SJSA1 (cell line): ENCODE measurements around the gene TNS1. TPM values are rescaled to one million over a fixed set of nuclear protein-coding genes. Genes with fewer than 3 reads are reported as not detected.

Experiments used
- DNase-seq, 2 experiments: peaks; one replicate each; pipeline ENCODE4 v3.0.0-alpha.2; 2015 to 2020; ENCODE audit warnings: low spot score in 2 of 2, low read depth in 1 of 2
- H3K27ac ChIP-seq: fragments of 250-450 bp; sonication (Bioruptor Pico); 2 replicates; pipeline ENCODE4 v1.5.1; 2020; ENCODE audit warnings: mild to moderate bottlenecking, moderate library complexity
- H3K27me3 ChIP-seq: fragments of 250-450 bp; sonication (Bioruptor Pico); replicated peaks from 2 replicates; pipeline ENCODE4 v1.5.1; 2020; ENCODE audit warnings: mild to moderate bottlenecking, moderate library complexity
- H3K36me3 ChIP-seq: fragments of 250-450 bp; sonication (Bioruptor Pico); 2 replicates; pipeline ENCODE4 v1.5.1; 2020; ENCODE audit warnings: mild to moderate bottlenecking
- H3K4me1 ChIP-seq: fragments of 250-450 bp; sonication (Bioruptor Pico); replicated peaks from 2 replicates; pipeline ENCODE4 v1.6.1; 2021; ENCODE audit warnings: mild to moderate bottlenecking
- H3K4me3 ChIP-seq: fragments of 250-450 bp; sonication (Bioruptor Pico); 2 replicates; pipeline ENCODE4 v1.5.1; 2020; ENCODE audit warnings: mild to moderate bottlenecking
- H3K9me3 ChIP-seq: fragments of 250-450 bp; sonication (Bioruptor Pico); replicated peaks from 2 replicates; pipeline ENCODE4 v1.5.1; 2020; ENCODE audit warnings: mild to moderate bottlenecking
- total RNA-seq: library from RNA; depleted of rRNA; stranded (reverse); fragments of >200 nt; shearing (Covaris generic); gene quantifications from 2 replicates; pipeline ENCODE4 v1.2.3, GENCODE V29; 2014

TNS1 gene
- total RNA-seq, 1 experiment from 2014 or later = 9.8 TPM

DNA sequence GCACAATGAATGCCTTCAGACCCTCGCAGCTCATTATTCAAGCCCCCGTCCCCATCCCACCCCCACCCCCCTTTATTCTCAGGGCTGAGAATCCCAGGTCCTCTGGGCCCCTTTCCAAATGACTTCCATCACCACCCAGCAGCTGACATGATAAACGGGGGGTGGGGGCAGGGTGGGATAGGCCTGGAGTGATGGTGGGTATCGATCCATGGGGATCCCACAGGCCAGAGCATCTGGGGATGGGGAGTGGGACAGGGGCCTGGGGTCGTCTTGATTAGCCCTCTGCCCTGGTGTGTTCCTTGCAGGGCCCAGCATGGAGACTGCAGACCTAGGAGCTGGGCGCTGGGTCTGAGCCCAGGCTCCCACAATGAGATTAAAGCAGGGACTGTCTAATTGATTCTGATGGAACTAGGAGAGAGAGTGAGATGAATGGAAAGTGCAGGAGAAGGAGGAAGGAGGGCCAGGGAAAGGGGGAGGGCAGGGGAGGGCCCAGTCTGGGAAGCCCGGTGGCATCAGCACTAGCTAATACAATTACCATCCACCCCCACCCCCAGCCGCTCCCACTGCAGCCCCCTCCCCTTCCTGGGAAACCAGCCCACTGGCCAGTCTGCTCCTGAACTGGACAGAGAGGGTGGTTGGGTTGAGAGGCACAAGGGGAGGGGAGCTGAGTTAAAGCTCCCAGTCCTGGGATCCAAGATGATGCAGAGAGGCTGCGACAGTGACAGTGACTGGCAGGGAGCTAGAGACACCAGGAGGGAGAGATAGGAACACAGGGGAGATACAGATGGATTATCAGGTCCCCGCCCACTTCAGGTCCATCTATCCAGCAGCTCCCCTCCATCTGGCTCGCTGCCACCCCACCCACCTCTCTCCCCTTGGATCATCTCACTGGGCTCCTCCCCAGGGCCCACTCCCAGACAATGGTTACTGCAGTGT, 13.1 kb upstream of the TNS1 start:
- Histone ChIP-seq H3K27me3 (no peaks in the 10 kb centered on the region), H3K4me1 (peaks cover under 1% of the 10 kb centered on the region; the same call in 1 of the 2 replicates), H3K9me3 (no peaks in the 10 kb centered on the region), H3K4me3 (no peak overlapping the region), H3K27ac (no peak overlapping the region), H3K36me3 (no peaks in the 10 kb centered on the region)
- DNase-seq = no peak

DNA sequence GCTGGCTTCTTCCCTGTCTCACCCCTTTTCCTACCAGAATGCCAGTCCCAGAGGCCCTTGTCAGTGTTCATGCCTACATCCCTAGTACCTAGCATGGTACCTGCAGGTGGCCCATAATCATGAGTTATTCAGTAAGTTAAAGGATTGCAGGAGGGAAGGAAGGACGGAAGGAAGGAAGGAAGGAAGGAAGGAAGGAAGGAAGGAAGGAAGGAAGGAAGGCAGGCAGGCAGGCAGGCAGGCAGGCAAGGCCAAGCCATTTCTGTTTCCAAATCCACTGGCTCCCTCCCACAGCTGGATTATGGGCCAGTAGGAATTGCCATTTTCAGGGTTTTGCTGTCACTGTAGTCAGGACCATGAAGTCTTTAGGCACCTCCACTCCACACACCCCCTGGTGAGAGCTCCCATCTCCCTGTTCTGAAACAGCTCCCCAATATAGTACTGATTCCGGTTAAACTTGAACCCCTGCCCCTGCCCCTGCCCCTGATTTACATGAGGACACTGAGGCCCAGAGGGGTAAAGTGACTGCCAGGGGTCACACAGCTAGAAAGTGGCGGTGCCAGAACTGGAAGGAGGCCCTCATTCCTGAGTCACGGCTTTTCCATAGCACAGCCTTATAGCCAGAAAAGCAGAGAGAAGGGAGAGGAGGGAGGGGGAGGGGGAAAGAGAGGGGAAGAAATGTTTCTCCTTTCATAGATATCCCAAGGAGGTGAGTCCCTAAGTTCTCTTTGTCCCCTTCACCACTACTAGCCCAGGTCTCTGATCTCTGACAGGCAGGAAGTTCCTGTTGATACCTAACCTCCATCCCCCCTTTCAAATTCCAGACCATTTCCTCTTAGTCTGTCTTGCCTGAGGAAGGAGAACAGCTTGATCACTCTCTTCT, 12.2 kb upstream of the TNS1 start:
- no peak overlapping the region for H3K4me3 ChIP-seq
- no peak for DNase-seq
- H3K27ac ChIP-seq = no peak overlapping the region
- no peaks in the 10 kb centered on the region; the same call in 1 of the 2 replicates for H3K27me3 ChIP-seq
- peaks cover 10% of the 10 kb centered on the region for H3K4me1 ChIP-seq
- no peaks in the 10 kb centered on the region for H3K36me3 ChIP-seq
- H3K9me3 ChIP-seq = no peaks in the 10 kb centered on the region

DNA sequence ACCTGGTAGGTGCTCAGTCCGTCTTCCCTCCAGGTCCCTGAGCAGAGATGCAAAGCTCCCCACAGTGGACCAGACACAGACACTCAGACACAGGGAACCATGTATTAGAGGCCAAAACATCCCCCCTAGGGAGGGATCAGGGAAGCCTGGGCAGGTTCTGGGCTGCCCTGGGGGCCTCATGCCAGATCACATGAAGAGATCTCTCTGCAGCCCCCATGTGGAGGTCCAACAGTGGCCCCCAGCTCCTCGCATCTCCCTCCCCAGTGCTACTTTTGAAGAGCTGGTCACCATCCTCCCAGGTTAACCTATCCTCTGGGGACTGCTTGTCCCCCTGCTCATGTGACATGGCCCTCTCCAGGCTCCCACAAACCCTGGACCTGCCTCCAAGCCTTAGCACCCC, 10.5 kb upstream of the TNS1 start:
- Histone ChIP-seq H3K9me3 (no peaks in the 10 kb centered on the region), H3K4me1 (peaks cover 16% of the 10 kb centered on the region), H3K36me3 (no peaks in the 10 kb centered on the region), H3K4me3 (no peak overlapping the region), H3K27ac (no peak overlapping the region), H3K27me3 (peaks cover 2% of the 10 kb centered on the region; the same call in 1 of the 2 replicates)
- no peak for DNase-seq

GRCh38 chr2:218012284-218012683, 9.5 kb upstream of the TNS1 start:
- H3K27me3 ChIP-seq = peaks cover 2% of the 10 kb centered on the region; the same call in 1 of the 2 replicates
- H3K36me3 ChIP-seq = no peaks in the 10 kb centered on the region
- no peak for DNase-seq
- H3K27ac ChIP-seq = no peak overlapping the region
- no peaks in the 10 kb centered on the region for H3K9me3 ChIP-seq
- peaks cover 19% of the 10 kb centered on the region for H3K4me1 ChIP-seq
- H3K4me3 ChIP-seq = no peak overlapping the region

DNA sequence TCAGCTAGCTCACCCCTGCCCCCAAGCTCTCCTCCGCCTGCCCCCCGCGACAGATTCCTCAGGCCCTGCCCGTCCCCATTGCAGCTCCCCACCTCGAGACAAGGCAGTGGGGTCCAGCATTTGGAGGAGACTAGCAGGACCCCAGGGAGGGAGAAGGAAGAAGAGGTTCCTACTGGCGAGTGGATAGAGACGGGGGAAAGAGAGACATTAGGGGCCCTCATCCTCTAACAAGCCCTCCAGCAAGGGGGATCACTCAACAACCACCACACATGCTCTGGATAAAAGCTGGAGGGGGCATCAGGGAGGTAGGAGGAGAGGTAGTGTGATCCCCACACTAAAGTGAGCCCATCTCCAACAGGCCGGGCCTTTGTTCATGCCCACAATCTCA, 8.9 kb upstream of the TNS1 start:
- no peak for DNase-seq
- H3K4me1 ChIP-seq = peaks cover 24% of the 10 kb centered on the region
- H3K4me3 ChIP-seq = no peak overlapping the region

DNA sequence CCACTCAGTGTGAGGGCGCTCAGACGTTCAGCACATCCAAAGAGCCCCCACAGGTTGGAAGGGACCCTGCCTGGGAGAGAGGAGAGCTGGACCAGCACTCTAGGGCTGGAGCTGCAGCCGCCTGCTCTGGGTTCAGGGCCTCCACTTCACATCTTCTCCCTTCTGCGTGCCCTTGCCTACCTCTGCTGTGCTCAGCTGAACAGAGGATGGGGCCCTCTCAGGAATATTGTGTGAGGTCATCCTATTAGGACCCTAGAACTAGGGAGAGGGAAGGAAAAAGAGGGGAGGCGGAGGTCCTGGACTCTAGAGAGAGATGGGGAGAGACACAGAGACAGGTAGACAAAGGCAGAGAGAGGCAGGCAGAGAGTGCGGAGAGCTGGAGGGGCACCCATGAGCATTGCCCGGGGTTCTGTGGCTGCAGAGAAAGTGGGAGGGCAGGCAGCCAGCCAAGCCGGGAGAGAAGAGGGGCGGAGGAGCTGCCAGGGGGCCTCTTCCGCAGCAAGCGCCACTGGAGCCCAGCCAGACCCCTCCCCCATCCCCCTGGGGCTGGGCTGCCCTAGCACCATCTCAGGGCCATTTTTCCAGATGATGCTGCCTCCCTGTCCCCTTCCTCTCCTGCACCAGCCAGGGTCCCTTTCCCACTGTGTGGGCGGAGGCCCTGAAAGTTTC, 8.3 kb upstream of the TNS1 start:
- Histone ChIP-seq H3K4me3 (no peak overlapping the region), H3K9me3 (no peaks in the 10 kb centered on the region), H3K27ac (no peak overlapping the region), H3K36me3 (no peaks in the 10 kb centered on the region), H3K27me3 (peaks cover 2% of the 10 kb centered on the region; the same call in 1 of the 2 replicates), H3K4me1 (peaks cover 29% of the 10 kb centered on the region)
- DNase-seq = no peak

More for the DNA sequence above, 8.9 kb upstream of the TNS1 start:
- Histone ChIP-seq H3K36me3 (no peaks in the 10 kb centered on the region), H3K9me3 (no peaks in the 10 kb centered on the region), H3K27me3 (peaks cover 2% of the 10 kb centered on the region; the same call in 1 of the 2 replicates), H3K27ac (no peak overlapping the region)

GRCh38 chr2:218010140-218010983, 7.6 kb upstream of the TNS1 start:
- Histone ChIP-seq H3K4me1 (peaks cover 36% of the 10 kb centered on the region), H3K27ac (no peak overlapping the region)
- peak; percentile 62 to 65 for DNase-seq

DNA sequence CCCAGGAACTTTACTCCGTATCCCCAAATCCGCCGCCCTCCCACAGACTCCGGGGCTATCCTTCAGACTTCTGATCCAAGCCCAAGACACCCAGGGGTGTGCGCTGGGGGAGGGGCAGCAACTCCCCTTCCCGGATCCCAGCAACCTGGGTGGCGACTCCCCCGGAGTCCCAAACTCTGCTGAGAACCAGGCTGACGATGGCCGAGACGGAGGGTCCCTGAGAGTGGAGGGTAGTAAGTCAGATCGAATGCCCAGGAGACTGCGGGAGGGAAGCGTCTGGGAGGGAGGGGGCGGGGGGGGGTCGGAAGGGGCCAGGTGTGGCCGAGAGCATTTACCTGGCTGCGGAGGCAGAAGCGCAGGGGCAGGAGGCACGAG, 7.0 kb upstream of the TNS1 start:
- Histone ChIP-seq H3K4me1 (peaks cover 43% of the 10 kb centered on the region), H3K27ac (no peak overlapping the region), H3K9me3 (no peaks in the 10 kb centered on the region), H3K4me3 (peak overlapping the region; percentile 46), H3K36me3 (no peaks in the 10 kb centered on the region), H3K27me3 (peaks cover 2% of the 10 kb centered on the region; the same call in 1 of the 2 replicates)
- no peak for DNase-seq

More at GRCh38 chr2:218010140-218010983, 7.6 kb upstream of the TNS1 start:
- Histone ChIP-seq H3K4me3 (peak overlapping the region; percentile 46), H3K36me3 (no peaks in the 10 kb centered on the region), H3K9me3 (no peaks in the 10 kb centered on the region), H3K27me3 (peaks cover 2% of the 10 kb centered on the region; the same call in 1 of the 2 replicates)

- Histone ChIP-seq H3K27ac (no peak overlapping the region), H3K4me3 (no peak overlapping the region), H3K9me3 (no peaks in the 10 kb centered on the region), H3K27me3 (peaks cover 2% of the 10 kb centered on the region; the same call in 1 of the 2 replicates), H3K36me3 (no peaks in the 10 kb centered on the region), H3K4me1 (peaks cover 48% of the 10 kb centered on the region)
- DNase-seq = no peak
Measured at GRCh38 chr2:218009231-218009630, 6.4 kb upstream of the TNS1 start.

DNA sequence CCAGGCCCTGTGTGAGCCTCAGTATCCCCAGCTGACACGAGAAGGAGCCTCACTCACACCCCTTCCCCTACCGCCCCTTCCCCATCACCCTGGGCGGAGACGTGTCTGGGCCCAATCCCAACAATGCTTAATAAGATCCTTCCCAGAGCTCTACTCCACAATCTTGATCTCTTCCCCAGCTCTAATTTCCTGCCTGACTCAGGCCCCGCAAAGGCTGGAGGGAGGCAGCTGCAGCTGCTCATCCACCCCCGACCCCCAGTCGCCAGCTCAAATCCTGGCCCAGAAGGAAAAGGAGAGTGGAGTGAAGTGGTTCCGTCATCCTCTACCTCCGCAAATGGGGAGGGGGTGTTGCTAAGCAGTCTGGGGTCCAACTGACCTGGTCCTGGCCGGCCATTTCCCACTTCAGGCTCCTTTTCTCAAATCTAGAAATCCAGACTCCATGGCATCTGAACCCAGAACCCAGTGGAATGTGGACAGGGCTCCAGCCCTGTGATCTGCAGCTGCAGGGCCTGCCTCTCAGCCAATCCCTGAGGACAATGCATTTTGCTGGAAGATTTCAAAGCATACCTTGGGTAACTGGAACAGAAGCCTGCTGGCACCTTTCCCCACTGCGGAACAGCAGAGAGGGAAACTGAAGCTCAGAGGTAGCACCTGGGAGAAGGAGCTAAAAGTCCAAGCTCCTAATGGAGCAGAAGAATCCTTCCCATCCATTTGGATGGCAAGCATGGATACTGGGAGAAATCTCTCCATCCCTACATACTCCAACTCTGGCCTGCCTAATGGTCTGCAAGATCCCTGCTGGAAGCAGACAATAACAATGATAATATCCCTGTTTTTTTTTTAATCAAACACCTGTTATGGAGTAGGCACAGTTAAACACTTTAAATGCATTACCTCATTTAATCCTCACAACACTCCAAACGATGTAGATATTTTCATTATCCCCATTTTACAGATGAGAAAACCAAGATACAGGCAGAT, 5.6 kb upstream of the TNS1 start:
- no peak for DNase-seq
- Histone ChIP-seq H3K27me3 (peaks cover 2% of the 10 kb centered on the region; the same call in 1 of the 2 replicates), H3K27ac (no peak overlapping the region), H3K4me3 (no peak overlapping the region), H3K9me3 (no peaks in the 10 kb centered on the region), H3K4me1 (peaks cover 57% of the 10 kb centered on the region), H3K36me3 (no peaks in the 10 kb centered on the region)

DNA sequence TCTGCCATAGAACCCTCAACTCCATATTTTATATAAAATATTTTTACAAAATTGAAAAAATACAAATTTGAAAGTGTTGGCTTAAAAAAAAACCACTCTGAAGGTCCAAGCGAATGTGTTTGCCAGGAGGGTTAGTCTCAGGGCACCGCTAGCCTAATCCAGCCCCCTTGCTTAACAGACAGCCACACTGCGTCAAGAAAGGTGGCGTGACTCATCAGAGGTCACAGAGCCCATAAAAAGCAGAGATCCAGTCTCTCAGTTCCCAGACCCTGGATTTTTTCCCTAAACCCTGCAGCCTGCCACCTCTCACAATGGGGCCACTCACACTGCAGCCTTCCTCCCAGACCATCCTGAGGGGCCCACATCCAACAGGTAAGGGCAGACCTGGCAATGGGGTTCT, 3.9 kb upstream of the TNS1 start:
- no peak for DNase-seq
- Histone ChIP-seq H3K36me3 (no peaks in the 10 kb centered on the region), H3K27me3 (peaks cover 2% of the 10 kb centered on the region; the same call in 1 of the 2 replicates), H3K4me3 (no peak overlapping the region), H3K9me3 (no peaks in the 10 kb centered on the region), H3K4me1 (peaks cover 68% of the 10 kb centered on the region), H3K27ac (no peak overlapping the region)

GRCh38 chr2:218005486-218005885, 2.7 kb upstream of the TNS1 start:
- Histone ChIP-seq H3K4me3 (no peak overlapping the region), H3K27me3 (peaks cover 2% of the 10 kb centered on the region; the same call in 1 of the 2 replicates), H3K27ac (no peak overlapping the region), H3K36me3 (no peaks in the 10 kb centered on the region), H3K4me1 (peaks cover 65% of the 10 kb centered on the region), H3K9me3 (no peaks in the 10 kb centered on the region)
- no peak for DNase-seq
